Keratinocyte (primary cell): ENCODE data around the gene DGKI. TPM values are rescaled to one million over a fixed set of nuclear protein-coding genes. Genes with fewer than 3 reads are reported as not detected.
"Not testable (repeated sequence)": the region's sequence is repeated elsewhere in the genome, so short reads cannot be mapped to it uniquely, and the experiment has no call there.

Source experiments
- DNase-seq: peaks from one replicate; pipeline ENCODE4 v3.0.0-alpha.2; 2011; ENCODE audit warnings: low read depth, missing footprints, low spot score
- FAIRE-seq: peaks from 2 replicates; lab custom pipeline; 2011; peaks lifted over from hg19 to GRCh38; lab: Jason Lieb, UNC
- H2AFZ ChIP-seq: 2 replicates; pipeline ENCODE4 v1.6.0; 2012; ENCODE audit warnings: low read length, control low read depth, inconsistent platforms; ENCODE audit not compliant: control insufficient read depth
- H3K27ac ChIP-seq: 2 replicates; pipeline ENCODE4 v1.5.1; 2011; ENCODE audit warnings: low read length; ENCODE audit not compliant: control insufficient read depth, insufficient read depth
- H3K27me3 ChIP-seq: 3 replicates; pipeline ENCODE4 v1.6.0; 2011; ENCODE audit warnings: low read length; ENCODE audit not compliant: control insufficient read depth, insufficient read depth; ENCODE audit errors: extremely low read depth
- H3K36me3 ChIP-seq, 2 experiments: 2 replicates in 1 of 2; 3 replicates in 1 of 2; pipeline ENCODE4 v1.5.1; 2011; ENCODE audit warnings: low read length in 2 of 2, mild to moderate bottlenecking in 1 of 2; ENCODE audit not compliant: control insufficient read depth in 2 of 2, insufficient read depth in 2 of 2; ENCODE audit errors: extremely low read depth in 1 of 2
- H3K4me1 ChIP-seq: 3 replicates; pipeline ENCODE4 v1.5.1; 2011; ENCODE audit warnings: low read length; ENCODE audit not compliant: control insufficient read depth, insufficient read depth; ENCODE audit errors: extremely low read depth
- H3K4me2 ChIP-seq: 3 replicates; pipeline ENCODE4 v1.6.0; 2011; ENCODE audit warnings: low read depth, low read length; ENCODE audit not compliant: control insufficient read depth, insufficient read depth; ENCODE audit errors: extremely low read depth
- H3K4me3 ChIP-seq, 3 experiments: fragments of 200-600 bp in 1 of 3; sonication (generic) in 1 of 3; 2 replicates in 2 of 3; 3 replicates in 1 of 3; pipeline ENCODE4 v1.5.1; 2011 to 2016; ENCODE audit warnings: low read length in 3 of 3, mild to moderate bottlenecking in 3 of 3, control low read depth in 2 of 3, inconsistent platforms in 1 of 3, low read depth in 1 of 3, mixed read lengths in 1 of 3, mixed run types in 1 of 3, moderate library complexity in 1 of 3; ENCODE audit not compliant: control insufficient read depth in 2 of 3, insufficient read depth in 2 of 3; ENCODE audit errors: extremely low read depth in 1 of 3
- H3K79me2 ChIP-seq: 2 replicates; pipeline ENCODE4 v1.6.0; 2012; ENCODE audit warnings: low read length; ENCODE audit not compliant: control insufficient read depth, insufficient read depth
- H3K9ac ChIP-seq: 3 replicates; pipeline ENCODE4 v1.6.0; 2011; ENCODE audit warnings: low read length; ENCODE audit not compliant: control insufficient read depth, insufficient read depth; ENCODE audit errors: extremely low read depth
- H3K9me1 ChIP-seq: 3 replicates; pipeline ENCODE4 v1.6.0; 2011; ENCODE audit warnings: low read length; ENCODE audit not compliant: control insufficient read depth, insufficient read depth; ENCODE audit errors: extremely low read depth
- H3K9me3 ChIP-seq: 2 replicates; pipeline ENCODE4 v1.5.1; 2012; ENCODE audit warnings: low read depth, low read length; ENCODE audit not compliant: control insufficient read depth
- H4K20me1 ChIP-seq: 3 replicates; pipeline ENCODE4 v1.6.0; 2011; ENCODE audit warnings: low read length; ENCODE audit not compliant: control insufficient read depth, insufficient read depth; ENCODE audit errors: extremely low read depth
- EZH2 ChIP-seq: IDR thresholded peaks from one replicate; pipeline ENCODE4 v1.6.1; 2012; ENCODE audit warnings: inconsistent platforms, mild to moderate bottlenecking, low read length, moderate library complexity
- dilution Hi-C: fragments of 300-500 bp; cut with MboI; formaldehyde crosslinking; loops from one replicate; pipeline ENCODE4 v1.7.0; 2020; ENCODE audit warnings: low sequenced_read_pairs; ENCODE audit not compliant: extremely low pct_ligation_motif_present
- polyA plus RNA-seq, 5 experiments: library from polyadenylated mRNA; depleted of rRNA in 3 of 5; stranded (reverse) in 3 of 5; stranded (forward) in 1 of 5; unstranded in 1 of 5; fragments of >200 nt; gene quantifications; 1 replicate in 1 of 5; 2 replicates in 3 of 5; 3 replicates in 1 of 5; pipeline versions ENCODE4 v1.2.1 to v1.2.3, GENCODE V29; 2011 to 2012; ENCODE audit warnings: missing spikeins in 2 of 5, low read depth in 1 of 5, low replicate concordance in 1 of 5
- TF ChIP-seq, protein P1 (sequence below), 3 experiments: IDR thresholded peaks in 1 of 3; conservative IDR thresholded peaks in 1 of 3; optimal IDR thresholded peaks in 1 of 3; 2 replicates in 2 of 3; 3 replicates in 1 of 3; pipeline versions ENCODE3 to v1.5.1; 2011; ENCODE audit warnings: low read length in 3 of 3, mild to moderate bottlenecking in 3 of 3, moderate library complexity in 2 of 3, control low read depth in 1 of 3, inconsistent platforms in 1 of 3; ENCODE audit not compliant: insufficient read depth in 2 of 3; ENCODE audit errors: extremely low read depth in 1 of 3

Gene DGKI
- polyA plus RNA-seq, 1 donor (not counting 4 experiments of a cell fraction or from before 2014, with no cell fraction given), result 0.14 TPM

- H3K79me2 ChIP-seq, result no peaks in the 10 kb centered on the region
- no peaks in the 10 kb centered on the region for H4K20me1 ChIP-seq
- H3K27me3 ChIP-seq, result peaks cover 4% of the 10 kb centered on the region
- no peak overlapping the region for H3K27ac ChIP-seq
- dilution Hi-C loops, result no loop called here
- no peak overlapping the region for H3K4me2 ChIP-seq
- H3K9ac ChIP-seq, result no peak overlapping the region
- H3K9me3 ChIP-seq, result no peaks in the 10 kb centered on the region
- no peaks in the 10 kb centered on the region for H3K9me1 ChIP-seq
- H3K4me1 ChIP-seq, result no peaks in the 10 kb centered on the region
- TF ChIP-seq EZH2, result no peak
- TF ChIP-seq, protein P1, sequence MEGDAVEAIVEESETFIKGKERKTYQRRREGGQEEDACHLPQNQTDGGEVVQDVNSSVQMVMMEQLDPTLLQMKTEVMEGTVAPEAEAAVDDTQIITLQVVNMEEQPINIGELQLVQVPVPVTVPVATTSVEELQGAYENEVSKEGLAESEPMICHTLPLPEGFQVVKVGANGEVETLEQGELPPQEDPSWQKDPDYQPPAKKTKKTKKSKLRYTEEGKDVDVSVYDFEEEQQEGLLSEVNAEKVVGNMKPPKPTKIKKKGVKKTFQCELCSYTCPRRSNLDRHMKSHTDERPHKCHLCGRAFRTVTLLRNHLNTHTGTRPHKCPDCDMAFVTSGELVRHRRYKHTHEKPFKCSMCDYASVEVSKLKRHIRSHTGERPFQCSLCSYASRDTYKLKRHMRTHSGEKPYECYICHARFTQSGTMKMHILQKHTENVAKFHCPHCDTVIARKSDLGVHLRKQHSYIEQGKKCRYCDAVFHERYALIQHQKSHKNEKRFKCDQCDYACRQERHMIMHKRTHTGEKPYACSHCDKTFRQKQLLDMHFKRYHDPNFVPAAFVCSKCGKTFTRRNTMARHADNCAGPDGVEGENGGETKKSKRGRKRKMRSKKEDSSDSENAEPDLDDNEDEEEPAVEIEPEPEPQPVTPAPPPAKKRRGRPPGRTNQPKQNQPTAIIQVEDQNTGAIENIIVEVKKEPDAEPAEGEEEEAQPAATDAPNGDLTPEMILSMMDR (optimal IDR thresholded peaks at IDR 0.05 in 1 of 3, IDR thresholded peaks at IDR 0.05 in 1 of 3, conservative IDR thresholded peaks at IDR 0.05 in 1 of 3; ENCODE audit: extremely low read depth in 1 of 3, insufficient read depth in 2 of 3, low read length in 3 of 3), result no peak
- no peak overlapping the region for H3K4me3 ChIP-seq
- no peak overlapping the region for H2AFZ ChIP-seq
- no peaks in the 10 kb centered on the region for H3K36me3 ChIP-seq
- DNase-seq, result no peak
- no peak for FAIRE-seq
These were observed 393.4 kb downstream of the DGKI start for GRCh38 chr7:137453356-137453755.

- Histone ChIP-seq H4K20me1 (no peaks in the 10 kb centered on the region), H3K27ac (no peak overlapping the region), H3K36me3 (no peaks in the 10 kb centered on the region), H3K79me2 (no peaks in the 10 kb centered on the region), H3K27me3 (peaks cover 4% of the 10 kb centered on the region), H3K4me1 (no peaks in the 10 kb centered on the region), H3K4me2 (no peak overlapping the region), H3K4me3 (no peak overlapping the region), H3K9me1 (no peaks in the 10 kb centered on the region), H3K9ac (no peak overlapping the region), H3K9me3 (no peaks in the 10 kb centered on the region), H2AFZ (no peak overlapping the region)
- FAIRE-seq (no peak), DNase-seq (no peak)
- TF ChIP-seq, protein P1 (optimal IDR thresholded peaks at IDR 0.05 in 1 of 3, IDR thresholded peaks at IDR 0.05 in 1 of 3, conservative IDR thresholded peaks at IDR 0.05 in 1 of 3; ENCODE audit: extremely low read depth in 1 of 3, insufficient read depth in 2 of 3, low read length in 3 of 3), result no peak
- TF ChIP-seq EZH2, result no peak
- dilution Hi-C loops, result no loop called here
These were observed 397.8 kb downstream of the DGKI start for GRCh38 chr7:137449016-137449415.

- not testable (repeated sequence) for FAIRE-seq
These were observed 398.2 kb downstream of the DGKI start for GRCh38 chr7:137448572-137448971.

More at GRCh38 chr7:137448572-137448971, 398.2 kb downstream of the DGKI start:
- dilution Hi-C loops, H4K20me1 ChIP-seq, H3K4me1 ChIP-seq, H3K9me3 ChIP-seq, H3K4me3 ChIP-seq, H3K9me1 ChIP-seq, DNase-seq, H3K9ac ChIP-seq, H3K27ac ChIP-seq, H3K36me3 ChIP-seq, H2AFZ ChIP-seq, H3K27me3 ChIP-seq, H3K4me2 ChIP-seq, H3K79me2 ChIP-seq: not testable (repeated sequence)
